Right lung (tissue), 10 donors: ENCODE results near the gene DENND2C. TPM values are rescaled to one million over a fixed set of nuclear protein-coding genes. Genes with fewer than 3 reads are reported as not detected.
A peak's percentile ranks its signal among the peaks of the same experiment; 100 is the strongest.

Experiments used
- DNase-seq, 2 donors: peaks; one replicate each; pipeline ENCODE4 v3.0.0-alpha.2; 2013
- long read RNA-seq, 8 donors: transcript quantifications; one replicate each; lab custom pipeline, GENCODE V29; 2026
- polyA plus RNA-seq, 5 donors: library from polyadenylated mRNA; unstranded; fragments of 120-200 nt; gene quantifications; one replicate each; pipeline versions ENCODE4 v1.2.1 to v1.2.3, GENCODE V29; 2013; ENCODE audit warnings: inconsistent platforms in 1 of 5, low replicate concordance in 1 of 5; ENCODE audit not compliant: insufficient read length in 5 of 5, insufficient read depth in 1 of 5

DENND2C gene
- polyA plus RNA-seq: 1 to 10 TPM; 4.2 to 5.4 (median 4.6) TPM
- long read RNA-seq, donor 1: 0 reads
- long read RNA-seq, donor 2: 0 reads
- long read RNA-seq, donor 3: 0 reads
- long read RNA-seq, donor 4: 0 reads
- long read RNA-seq, donor 5: 0 reads
- long read RNA-seq, donor 6: 0 reads
- long read RNA-seq, donor 7: 0 reads
- long read RNA-seq, donor 8: 0 reads

GRCh38 chr1:114669562-114670082 lies at the start of gene DENND2C:
Gene DENND2C, minus strand, starts transcription at chr1:114670049. Its CDS starts 44,065 bp downstream, at chr1:114625984.
- DNase-seq: no peak

- no peak for DNase-seq
Observed at GRCh38 chr1:114719424-114719787, 49.6 kb upstream of the DENND2C start.

- DNase-seq: no peak
Observed at GRCh38 chr1:114718661-114719423, 49.0 kb upstream of the DENND2C start.

GRCh38 chr1:114716304-114717170 lies 46.7 kb upstream of the DENND2C start, which contains the start of gene NRAS:
Gene NRAS, minus strand, starts transcription at chr1:114716771. Its CDS starts 611 bp downstream, at chr1:114716160.
- peak; percentile 90 to 92 for DNase-seq

GRCh38 chr1:114715952-114716303 lies 46.1 kb upstream of the DENND2C start:
- peak in 1 of 2 donors; percentile 1 for DNase-seq

- no peak for DNase-seq
Observed at GRCh38 chr1:114712977-114713376, 43.1 kb upstream of the DENND2C start.

- no peak for DNase-seq
Observed at GRCh38 chr1:114710360-114710759, 40.5 kb upstream of the DENND2C start.

- no peak for DNase-seq
Observed at GRCh38 chr1:114707604-114708003, 37.8 kb upstream of the DENND2C start.

- no peak for DNase-seq
Observed at GRCh38 chr1:114703242-114703641, 33.4 kb upstream of the DENND2C start.

- no peak for DNase-seq
Observed at GRCh38 chr1:114702737-114703136, 32.9 kb upstream of the DENND2C start.

GRCh38 chr1:114701931-114702330 lies 32.1 kb upstream of the DENND2C start:
- DNase-seq: no peak

- peak in 1 of 2 donors; percentile 1 for DNase-seq
Observed at GRCh38 chr1:114700036-114700600, 30.3 kb upstream of the DENND2C start.

- no peak for DNase-seq
Observed at GRCh38 chr1:114696810-114697209, 27.0 kb upstream of the DENND2C start.

- no peak for DNase-seq
Observed at GRCh38 chr1:114695430-114696058, 25.7 kb upstream of the DENND2C start, which contains the start of gene AMPD1. Gene AMPD1, minus strand, starts transcription at chr1:114695546. Its CDS starts 75 bp downstream, at chr1:114695471.

- DNase-seq: no peak
Observed at GRCh38 chr1:114694540-114695310, 24.9 kb upstream of the DENND2C start.

GRCh38 chr1:114692947-114693346 lies 23.1 kb upstream of the DENND2C start:
- DNase-seq: no peak

GRCh38 chr1:114691061-114691460 lies 21.2 kb upstream of the DENND2C start:
- no peak for DNase-seq

GRCh38 chr1:114690148-114690547 lies 20.3 kb upstream of the DENND2C start:
- no peak for DNase-seq

GRCh38 chr1:114688526-114688925 lies 18.7 kb upstream of the DENND2C start:
- no peak for DNase-seq

GRCh38 chr1:114685851-114686250 lies 16.0 kb upstream of the DENND2C start:
- DNase-seq: no peak
